HepG2 (cell line): ENCODE data around the gene ZNF526. TPM values are rescaled to one million over a fixed set of nuclear protein-coding genes. Genes with fewer than 3 reads are reported as not detected.
A peak's percentile ranks its signal among the peaks of the same experiment; 100 is the strongest.

ENCODE experiments used
- AKNA ChIP-seq: sonication (generic); formaldehyde crosslinking; IDR thresholded peaks from 2 replicates; pipeline ENCODE4 v1.4.0; 2020; ENCODE audit warnings: missing genetic modification reagents, borderline replicate concordance
- BATF2 ChIP-seq: sonication (generic); formaldehyde crosslinking; IDR thresholded peaks from 2 replicates; pipeline ENCODE4 v1.8.0; 2022; ENCODE audit warnings: mild to moderate bottlenecking, missing genetic modification reagents, moderate library complexity
- FOSL1 ChIP-seq: sonication (generic); formaldehyde crosslinking; IDR thresholded peaks from 2 replicates; pipeline ENCODE4 v1.9.0; 2021; ENCODE audit warnings: missing genetic modification reagents, borderline replicate concordance
- HIVEP1 ChIP-seq: sonication (generic); formaldehyde crosslinking; IDR thresholded peaks from 2 replicates; pipeline ENCODE4 v1.4.0; 2020; ENCODE audit warnings: mild to moderate bottlenecking, missing genetic modification reagents
- HOXA3 ChIP-seq: sonication (generic); formaldehyde crosslinking; IDR thresholded peaks from 2 replicates; pipeline ENCODE4 v1.5.0; 2020; ENCODE audit warnings: missing genetic modification reagents
- MTERF4 ChIP-seq: sonication (generic); formaldehyde crosslinking; IDR thresholded peaks from 2 replicates; pipeline ENCODE4 v1.8.0; 2023; ENCODE audit warnings: mild to moderate bottlenecking, missing genetic modification reagents
- PAX8 ChIP-seq: sonication (generic); formaldehyde crosslinking; IDR thresholded peaks from 2 replicates; pipeline ENCODE4 v1.8.0; 2022; ENCODE audit warnings: mild to moderate bottlenecking, missing genetic modification reagents, borderline replicate concordance
- PBX3 ChIP-seq: sonication (generic); formaldehyde crosslinking; IDR thresholded peaks from 2 replicates; pipeline ENCODE4 v1.8.1; 2023; ENCODE audit warnings: missing genetic modification reagents, inconsistent platforms, borderline replicate concordance
- SETDB1 ChIP-seq: sonication (generic); formaldehyde crosslinking; IDR thresholded peaks from 2 replicates; pipeline ENCODE4 v1.5.1; 2020; ENCODE audit warnings: missing genetic modification reagents, mild to moderate bottlenecking, borderline replicate concordance
- TGIF2 ChIP-seq: IDR thresholded peaks from 2 replicates; pipeline ENCODE4 v1.6.1; 2016; ENCODE audit warnings: control low read depth, missing compliant biosample characterization
- ZBED4 ChIP-seq: sonication (generic); formaldehyde crosslinking; IDR thresholded peaks from 2 replicates; pipeline ENCODE4 v1.4.0; 2020; ENCODE audit warnings: missing genetic modification reagents, borderline replicate concordance
- ZNF414 ChIP-seq: sonication (generic); formaldehyde crosslinking; IDR thresholded peaks from 2 replicates; pipeline ENCODE4 v1.5.0; 2020; ENCODE audit warnings: missing genetic modification reagents
- ZNF615 ChIP-seq: sonication (generic); formaldehyde crosslinking; IDR thresholded peaks from 2 replicates; pipeline ENCODE4 v1.5.0; 2020; ENCODE audit warnings: mild to moderate bottlenecking, missing genetic modification reagents, borderline replicate concordance
- ZNF703 ChIP-seq: sonication (generic); formaldehyde crosslinking; IDR thresholded peaks from 2 replicates; pipeline ENCODE4 v1.5.1; 2020; ENCODE audit warnings: missing genetic modification reagents, mild to moderate bottlenecking, moderate library complexity, borderline replicate concordance
- polyA plus RNA-seq, 8 experiments: library from polyadenylated mRNA; depleted of rRNA in 3 of 8; stranded (reverse) in 7 of 8; unstranded in 1 of 8; fragments of >200 nt; fragmentation: Illumina TruSeq in 4 of 8; extraction: Trizol in 4 of 8; gene quantifications; 2 replicates each; pipeline versions ENCODE4 v1.2.1 to v1.2.3, GENCODE V29; 2011 to 2016; ENCODE audit warnings: low read depth in 4 of 8, missing spikeins in 1 of 8, mixed read lengths in 1 of 8; ENCODE audit not compliant: insufficient read depth in 1 of 8
- total RNA-seq, 5 experiments: library from RNA; depleted of rRNA; stranded (reverse); fragments of >200 nt; fragmentation: Illumina TruSeq; extraction: Trizol; gene quantifications; 2 replicates each; pipeline ENCODE4 v1.2.3, GENCODE V29; 2016; ENCODE audit warnings: low read depth in 1 of 5

ZNF526 gene
- total and polyA plus RNA-seq, 2 of the 13 experiments (the other 11 are each of a cell fraction or from before 2014, with no cell fraction given), result 3.3 to 8.4 TPM

- no peak for TF ChIP-seq PAX8 (CRISPR knock-in tag)
- TF ChIP-seq ZNF615 (CRISPR knock-in tag), result no peak
- TF ChIP-seq PBX3 (CRISPR knock-in tag), result 0 out of 2 replicates have a peak, but pooled peaks have one; percentile 46
- TF ChIP-seq ZBED4 (CRISPR knock-in tag), result peak; percentile 59; the same call in 1 of the 2 replicates
- peak; percentile 81 for TF ChIP-seq HOXA3 (CRISPR knock-in tag)
- TF ChIP-seq ZNF414 (CRISPR knock-in tag), result peak; percentile 71; the same call in 1 of the 2 replicates
- no peak for TF ChIP-seq SETDB1 (CRISPR knock-in tag)
- TF ChIP-seq FOSL1 (CRISPR knock-in tag), result no peak
- no peak; the same call in 1 of the 2 replicates for TF ChIP-seq MTERF4 (CRISPR knock-in tag)
- peak; percentile 69; the same call in 1 of the 2 replicates for TF ChIP-seq TGIF2
- no peak for TF ChIP-seq HIVEP1 (CRISPR knock-in tag)
- no peak; the same call in 1 of the 2 replicates for TF ChIP-seq ZNF703 (CRISPR knock-in tag)
- no peak for TF ChIP-seq AKNA (CRISPR knock-in tag)
- TF ChIP-seq BATF2 (CRISPR knock-in tag), result no peak
Observed at GRCh38 chr19:42242512-42243409, 22.6 kb downstream of the ZNF526 start, which contains the start of gene GSK3A (continued).
